IMR-90 (cell line): Measurements from ENCODE around the gene DZIP1. TPM values are rescaled to one million over a fixed set of nuclear protein-coding genes. Genes with fewer than 3 reads are reported as not detected.
"Not testable (repeated sequence)": the region's sequence is repeated elsewhere in the genome, so short reads cannot be mapped to it uniquely, and the experiment has no call there.

Source experiments
- ATAC-seq: fragments of 200-7000 bp; cut with Tn5 transposase; 2 replicates; pipeline ENCODE4 v1.9.1; 2020; ENCODE audit warnings: low read depth, mild to moderate bottlenecking, moderate library complexity
- BruUV-seq: library from RNA; stranded (reverse); fragments of 400-500 nt; replicated peaks from 2 replicates; lab custom pipeline; 2021; lab: Mats Ljungman, UMichigan
- CTCF ChIA-PET: fragments of 300-600 bp; formaldehyde crosslinking; extraction: SDS; loops from one replicate; lab custom pipeline; 2021; ENCODE audit warnings: antibody characterized with exemption; lab: Yijun Ruan, JAX
- POLR2A ChIA-PET: fragments of 300-600 bp; sonication (Branson Sonifier 250); formaldehyde crosslinking; loops from one replicate; lab custom pipeline; 2022; ENCODE audit warnings: antibody characterized with exemption; ENCODE audit not compliant: unreplicated experiment; lab: Charles Lee
- DNase-seq: peaks from one replicate; pipeline ENCODE4 v3.0.0; 2013
- H2AFZ ChIP-seq: replicated peaks from 2 replicates; pipeline ENCODE3; 2013; ENCODE audit warnings: low read length, mild to moderate bottlenecking; ENCODE audit not compliant: poor library complexity
- H2AK5ac ChIP-seq: 2 replicates; pipeline ENCODE4 v1.6.1; 2013; ENCODE audit warnings: low read depth, low read length, inconsistent platforms
- H2AK9ac ChIP-seq: replicated peaks from 2 replicates; pipeline ENCODE3; 2013; ENCODE audit warnings: mild to moderate bottlenecking, low read depth, low read length, moderate library complexity; ENCODE audit not compliant: poor library complexity
- H2BK120ac ChIP-seq: 2 replicates; pipeline ENCODE4 v1.6.1; 2013; ENCODE audit warnings: low read depth, low read length, inconsistent platforms
- H2BK15ac ChIP-seq: 3 replicates; pipeline ENCODE4 v1.6.1; 2013; ENCODE audit warnings: low read depth, low read length, inconsistent platforms
- H2BK20ac ChIP-seq: 2 replicates; pipeline ENCODE4 v1.6.1; 2013; ENCODE audit warnings: low read depth, mild to moderate bottlenecking, inconsistent platforms, low read length, moderate library complexity
- H2BK5ac ChIP-seq: 2 replicates; pipeline ENCODE4 v1.6.1; 2013; ENCODE audit warnings: mild to moderate bottlenecking, low read depth, low read length, inconsistent platforms; ENCODE audit not compliant: poor library complexity, severe bottlenecking
- H3K14ac ChIP-seq: replicated peaks from 2 replicates; pipeline ENCODE4 v1.6.1; 2013; ENCODE audit warnings: low read depth, low read length, inconsistent platforms
- H3K18ac ChIP-seq: 2 replicates; pipeline ENCODE4 v1.6.1; 2013; ENCODE audit warnings: low read depth, low read length, control low read depth
- H3K23ac ChIP-seq: 2 replicates; pipeline ENCODE4 v1.6.1; 2013; ENCODE audit warnings: low read depth, low read length, inconsistent platforms
- H3K27ac ChIP-seq: 2 replicates; pipeline ENCODE4 v1.5.1; 2013; ENCODE audit warnings: mild to moderate bottlenecking, control low read depth, low read length; ENCODE audit not compliant: insufficient read depth
- H3K27me3 ChIP-seq: 2 replicates; pipeline ENCODE4 v1.6.1; 2013; ENCODE audit warnings: low read length; ENCODE audit not compliant: control insufficient read depth, insufficient read depth
- H3K36me3 ChIP-seq: 2 replicates; pipeline ENCODE4 v1.6.1; 2013; ENCODE audit warnings: low read length, mixed read lengths; ENCODE audit not compliant: control insufficient read depth, insufficient read depth
- H3K4ac ChIP-seq: 2 replicates; pipeline ENCODE4 v1.6.1; 2013; ENCODE audit warnings: low read depth, low read length, inconsistent platforms
- H3K4me1 ChIP-seq: 2 replicates; pipeline ENCODE4 v1.6.1; 2013; ENCODE audit warnings: low read length, mixed read lengths; ENCODE audit not compliant: control insufficient read depth, insufficient read depth
- H3K4me2 ChIP-seq: 2 replicates; pipeline ENCODE4 v1.6.1; 2013; ENCODE audit warnings: low read depth, mild to moderate bottlenecking, control low read depth, low read length, moderate library complexity
- H3K4me3 ChIP-seq: 2 replicates; pipeline ENCODE4 v1.5.1; 2013; ENCODE audit warnings: low read depth, mild to moderate bottlenecking, control low read depth, low read length, moderate library complexity; ENCODE audit not compliant: insufficient read depth
- H3K56ac ChIP-seq: 2 replicates; pipeline ENCODE4 v1.6.1; 2013; ENCODE audit warnings: low read length, inconsistent platforms; ENCODE audit not compliant: insufficient read depth; ENCODE audit errors: extremely low read depth
- H3K79me1 ChIP-seq, 2 experiments: 2 replicates each; pipeline ENCODE4 v1.6.1; 2013; ENCODE audit warnings: low read length in 2 of 2, inconsistent platforms in 1 of 2, low read depth in 1 of 2
- H3K9ac ChIP-seq: 2 replicates; pipeline ENCODE4 v1.6.1; 2013; ENCODE audit warnings: low read depth, low read length, control low read depth
- H3K9me1 ChIP-seq: 2 replicates; pipeline ENCODE4 v1.6.1; 2013; ENCODE audit warnings: low read length, inconsistent platforms; ENCODE audit not compliant: insufficient read depth
- H3K9me3 ChIP-seq: 2 replicates; pipeline ENCODE4 v1.6.1; 2013; ENCODE audit warnings: low read length; ENCODE audit not compliant: control insufficient read depth, insufficient read depth
- H4K20me1 ChIP-seq: 2 replicates; pipeline ENCODE4 v1.6.1; 2013; ENCODE audit warnings: low read length, inconsistent platforms; ENCODE audit not compliant: insufficient read depth
- H4K5ac ChIP-seq: 2 replicates; pipeline ENCODE4 v1.6.1; 2013; ENCODE audit warnings: mild to moderate bottlenecking, low read depth, low read length, control low read depth
- H4K8ac ChIP-seq, 2 experiments: 2 replicates each; pipeline ENCODE4 v1.6.1; 2013; ENCODE audit warnings: low read depth in 2 of 2, low read length in 2 of 2, control low read depth in 1 of 2, inconsistent platforms in 1 of 2
- H4K91ac ChIP-seq: 2 replicates; pipeline ENCODE4 v1.6.1; 2013; ENCODE audit warnings: low read depth, low read length, inconsistent platforms; ENCODE audit not compliant: insufficient read depth
- MXI1 ChIP-seq: IDR thresholded peaks from 2 replicates; pipeline ENCODE4 v1.6.1; 2012; ENCODE audit warnings: low read depth, mild to moderate bottlenecking, low read length, moderate library complexity, borderline replicate concordance
- WGBS, 2 experiments: methylation state at CpG; one replicate each; pipeline versions ENCODE4 v1.1.5 to v1.1.7; 2013; ENCODE audit warnings: missing lambda C conversion rate in 2 of 2; ENCODE audit not compliant: insufficient read length in 1 of 2; ENCODE audit errors: extremely low coverage in 2 of 2; 5-methylcytosine and 5-hydroxymethylcytosine counted together
- dilution Hi-C: fragments of 300-500 bp; cut with HindIII; formaldehyde crosslinking; loops from one replicate; pipeline ENCODE4 v1.14.3; 2018; ENCODE audit warnings: low sequenced_read_pairs; ENCODE audit not compliant: unreplicated experiment
- in situ Hi-C: fragments of 300-500 bp; cut with MboI; formaldehyde crosslinking; loops from 3 replicates; pipeline ENCODE4 v1.14.3; 2019; ENCODE audit warnings: low sequenced_read_pairs, inconsistent platforms, mixed read lengths
- intact Hi-C: fragments of 100-400 bp; cut with micrococcal nuclease; formaldehyde crosslinking; loops from 2 replicates; pipeline ENCODE4 v1.10.0; 2022
- polyA plus RNA-seq, 3 experiments: library from polyadenylated mRNA; depleted of rRNA; stranded (reverse); fragments of >200 nt; gene quantifications; 2 replicates each; pipeline ENCODE4 v1.2.3, GENCODE V29; 2012; ENCODE audit warnings: low replicate concordance in 1 of 3
- total RNA-seq: library from RNA; depleted of rRNA; stranded (reverse); fragments of >200 nt; gene quantifications from 2 replicates; pipeline ENCODE4 v1.2.3, GENCODE V29; 2012
- TF ChIP-seq, protein P1 (sequence below): fragments of 150-350 bp; IDR thresholded peaks from 2 replicates; pipeline ENCODE4 v1.6.1; 2017; ENCODE audit warnings: mild to moderate bottlenecking, antibody characterized with exemption, low read length, low read depth

Gene DZIP1
- total and polyA plus RNA-seq, 2 of the 4 experiments (the other 2 are of a cell fraction), result 12.2 to 15.9 TPM

DNA sequence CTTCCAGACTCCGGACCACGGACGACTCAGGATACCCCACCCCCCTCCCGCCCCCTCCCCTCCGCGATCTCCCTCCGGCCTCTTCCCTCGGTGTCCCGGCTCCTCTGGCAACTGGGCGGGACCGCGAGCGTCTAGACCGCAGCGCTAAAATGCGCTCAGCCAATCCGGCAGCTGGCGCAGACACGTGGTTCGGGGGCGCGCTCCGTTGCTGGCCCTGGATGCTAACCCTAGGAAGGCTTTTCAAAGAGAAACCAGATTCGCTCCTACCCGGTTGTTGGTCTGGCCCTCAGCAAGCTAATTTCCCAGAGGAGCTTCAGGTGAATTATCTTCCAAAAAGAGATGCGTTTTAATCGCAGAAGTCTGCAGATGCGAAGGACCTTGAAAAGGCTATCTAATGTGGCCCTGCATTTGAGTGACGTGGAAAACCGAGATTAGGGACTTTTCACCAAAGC is at the start of gene DZIP1 (continued):
- TF ChIP-seq MXI1, result peak; percentile 84; the same call in 1 of the 2 replicates
- TF ChIP-seq, protein P1, sequence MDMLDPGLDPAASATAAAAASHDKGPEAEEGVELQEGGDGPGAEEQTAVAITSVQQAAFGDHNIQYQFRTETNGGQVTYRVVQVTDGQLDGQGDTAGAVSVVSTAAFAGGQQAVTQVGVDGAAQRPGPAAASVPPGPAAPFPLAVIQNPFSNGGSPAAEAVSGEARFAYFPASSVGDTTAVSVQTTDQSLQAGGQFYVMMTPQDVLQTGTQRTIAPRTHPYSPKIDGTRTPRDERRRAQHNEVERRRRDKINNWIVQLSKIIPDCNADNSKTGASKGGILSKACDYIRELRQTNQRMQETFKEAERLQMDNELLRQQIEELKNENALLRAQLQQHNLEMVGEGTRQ, result peak; percentile 90

DNA sequence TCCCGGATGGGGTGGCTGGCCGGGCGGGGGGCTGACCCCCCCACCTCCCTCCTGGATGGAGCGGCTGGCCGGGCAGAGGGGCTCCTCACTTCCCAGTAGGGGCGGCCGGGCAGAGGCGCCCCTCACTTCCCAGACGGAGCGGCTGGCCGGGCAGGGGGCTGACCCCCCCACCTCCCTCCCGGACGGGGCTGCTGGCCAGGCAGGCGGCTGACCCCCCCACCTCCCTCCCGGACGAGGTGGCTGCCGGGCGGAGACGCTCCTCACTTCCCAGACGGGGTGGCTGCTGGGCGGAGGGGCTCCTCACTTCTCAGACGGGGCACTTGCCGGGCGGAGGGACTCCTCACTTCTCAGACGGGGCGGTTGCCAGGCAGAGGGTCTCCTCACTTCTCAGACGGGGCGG is 46.5 kb upstream of the DZIP1 start:
- H3K23ac ChIP-seq, BruUV-seq, in situ Hi-C loops: not testable (repeated sequence)

More for the DNA sequence above, 46.5 kb upstream of the DZIP1 start:
- peaks cover 0 to 15% of the 10 kb centered on the region in 2 experiments; a peak in 2 of 4 replicates for H3K79me1 ChIP-seq
- H2AK9ac ChIP-seq, H2BK5ac ChIP-seq, H2AFZ ChIP-seq, H3K18ac ChIP-seq, H2BK15ac ChIP-seq, H3K4me2 ChIP-seq, H3K14ac ChIP-seq, H3K27me3 ChIP-seq, H2AK5ac ChIP-seq, H3K4ac ChIP-seq, dilution Hi-C loops, H3K9ac ChIP-seq, H3K27ac ChIP-seq, H3K9me1 ChIP-seq, H3K4me1 ChIP-seq, H3K56ac ChIP-seq, ATAC-seq, H3K4me3 ChIP-seq, H4K91ac ChIP-seq, POLR2A ChIA-PET, H2BK120ac ChIP-seq, H3K36me3 ChIP-seq, H2BK20ac ChIP-seq, H4K8ac ChIP-seq, CTCF ChIA-PET, H4K5ac ChIP-seq, intact Hi-C loops, H3K9me3 ChIP-seq, DNase-seq: not testable (repeated sequence)
- WGBS, 2 experiments, result 100% methylated on average over 2 of the region's 28 CpGs; no CpG with 5 or more reads in 1 of the 2 experiments
- H4K20me1 ChIP-seq, result peaks cover 19% of the 10 kb centered on the region; the same call in 1 of the 2 replicates
